ENCODE data around the gene LTO1. TPM values are rescaled to one million over a fixed set of nuclear protein-coding genes. Genes with fewer than 3 reads are reported as not detected.

Gene LTO1
- polyA plus RNA-seq, 1 donor (not counting 4 experiments of a cell fraction or from before 2014, with no cell fraction given) = 24.3 TPM

GRCh38 chr11:69695581-69695980 is 20.4 kb upstream of the LTO1 start:
- DNase-seq (ENCODE audit: low read depth, low spot score) (no peak), FAIRE-seq (no peak)
- Histone ChIP-seq H4K20me1 (ENCODE audit: control insufficient read depth, extremely low read depth, insufficient read depth, low read length) (no peaks in the 10 kb centered on the region), H3K9me1 (ENCODE audit: control insufficient read depth, extremely low read depth, insufficient read depth, low read length) (no peaks in the 10 kb centered on the region), H3K4me3 (ENCODE audit: control insufficient read depth in 2 of 3, extremely low read depth in 1 of 3, insufficient read depth in 2 of 3, low read depth in 1 of 3, low read length in 3 of 3) (no peak overlapping the region), H3K79me2 (ENCODE audit: control insufficient read depth, insufficient read depth, low read length) (no peaks in the 10 kb centered on the region), H3K27me3 (ENCODE audit: control insufficient read depth, extremely low read depth, insufficient read depth, low read length) (peaks cover 15% of the 10 kb centered on the region), H3K9me3 (ENCODE audit: control insufficient read depth, low read depth, low read length) (no peaks in the 10 kb centered on the region), H3K4me1 (ENCODE audit: control insufficient read depth, extremely low read depth, insufficient read depth, low read length) (no peaks in the 10 kb centered on the region), H2AFZ (ENCODE audit: control insufficient read depth, low read length) (no peak overlapping the region), H3K9ac (ENCODE audit: control insufficient read depth, extremely low read depth, insufficient read depth, low read length) (no peak overlapping the region), H3K36me3 (ENCODE audit: control insufficient read depth in 2 of 2, extremely low read depth in 1 of 2, insufficient read depth in 2 of 2, low read length in 2 of 2) (no peaks in the 10 kb centered on the region), H3K4me2 (ENCODE audit: control insufficient read depth, extremely low read depth, insufficient read depth, low read depth, low read length) (no peak overlapping the region), H3K27ac (ENCODE audit: control insufficient read depth, insufficient read depth, low read length) (no peak overlapping the region)
- dilution Hi-C loops (cut with MboI; ENCODE audit: extremely low pct_ligation_motif_present, low sequenced_read_pairs) = no loop called here
- TF ChIP-seq EZH2 (IDR thresholded peaks at IDR 0.05; ENCODE audit: low read length) (no peak), CTCF (optimal IDR thresholded peaks at IDR 0.05 in 1 of 3, IDR thresholded peaks at IDR 0.05 in 1 of 3, conservative IDR thresholded peaks at IDR 0.05 in 1 of 3; ENCODE audit: extremely low read depth in 1 of 3, insufficient read depth in 2 of 3, low read length in 3 of 3) (no peak)

DNA sequence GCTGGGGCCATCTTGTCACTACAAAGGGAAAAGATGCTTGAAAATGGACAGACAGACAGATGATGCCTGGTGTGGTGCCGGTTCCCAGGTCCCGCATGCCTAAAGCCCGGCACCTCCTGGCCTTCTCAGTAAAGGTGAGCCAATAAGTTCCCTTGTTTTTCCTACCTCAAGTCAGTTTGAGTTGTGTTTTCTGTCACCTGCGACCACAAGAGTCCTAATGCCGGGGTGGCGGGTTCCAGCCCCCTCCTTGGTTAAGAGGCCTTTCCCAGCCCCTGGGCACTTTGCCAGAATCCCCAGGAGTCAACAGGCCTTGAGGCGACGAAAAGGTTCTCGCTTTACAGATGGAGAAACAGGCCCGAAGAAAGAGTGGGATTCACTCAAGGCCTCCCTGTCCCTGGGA is 19.6 kb upstream of the LTO1 start:
- no peaks in the 10 kb centered on the region for H3K36me3 ChIP-seq (ENCODE audit: control insufficient read depth in 2 of 2, extremely low read depth in 1 of 2, insufficient read depth in 2 of 2, low read length in 2 of 2)
- dilution Hi-C loops (cut with MboI; ENCODE audit: extremely low pct_ligation_motif_present, low sequenced_read_pairs) = no loop called here

More for the DNA sequence above, 19.6 kb upstream of the LTO1 start:
- TF ChIP-seq EZH2 (IDR thresholded peaks at IDR 0.05; ENCODE audit: low read length) (no peak), CTCF (optimal IDR thresholded peaks at IDR 0.05 in 1 of 3, IDR thresholded peaks at IDR 0.05 in 1 of 3, conservative IDR thresholded peaks at IDR 0.05 in 1 of 3; ENCODE audit: extremely low read depth in 1 of 3, insufficient read depth in 2 of 3, low read length in 3 of 3) (no peak)
- Histone ChIP-seq H3K27ac (ENCODE audit: control insufficient read depth, insufficient read depth, low read length) (no peak overlapping the region), H3K4me1 (ENCODE audit: control insufficient read depth, extremely low read depth, insufficient read depth, low read length) (no peaks in the 10 kb centered on the region), H3K9me3 (ENCODE audit: control insufficient read depth, low read depth, low read length) (no peaks in the 10 kb centered on the region), H3K4me3 (ENCODE audit: control insufficient read depth in 2 of 3, extremely low read depth in 1 of 3, insufficient read depth in 2 of 3, low read depth in 1 of 3, low read length in 3 of 3) (no peak overlapping the region), H3K4me2 (ENCODE audit: control insufficient read depth, extremely low read depth, insufficient read depth, low read depth, low read length) (no peak overlapping the region), H4K20me1 (ENCODE audit: control insufficient read depth, extremely low read depth, insufficient read depth, low read length) (no peaks in the 10 kb centered on the region), H3K27me3 (ENCODE audit: control insufficient read depth, extremely low read depth, insufficient read depth, low read length) (peaks cover 14% of the 10 kb centered on the region), H3K9ac (ENCODE audit: control insufficient read depth, extremely low read depth, insufficient read depth, low read length) (no peak overlapping the region), H3K79me2 (ENCODE audit: control insufficient read depth, insufficient read depth, low read length) (no peaks in the 10 kb centered on the region), H3K9me1 (ENCODE audit: control insufficient read depth, extremely low read depth, insufficient read depth, low read length) (no peaks in the 10 kb centered on the region), H2AFZ (ENCODE audit: control insufficient read depth, low read length) (no peak overlapping the region)
- DNase-seq (ENCODE audit: low read depth, low spot score) (no peak), FAIRE-seq (no peak)

Data from keratinocyte (primary cell).